ENCODE measurements around the gene OSMR. TPM values are rescaled to one million over a fixed set of nuclear protein-coding genes. Genes with fewer than 3 reads are reported as not detected.

The OSMR gene
- total RNA-seq, 1 experiment from 2014 or later = 1.6 TPM

- Histone ChIP-seq H3K79me1 (ENCODE audit: insufficient read depth, low read depth, low read length, poor library complexity, severe bottlenecking) (no peaks in the 10 kb centered on the region), H3K56ac (ENCODE audit: insufficient read length, low read depth, low read length) (no peak overlapping the region), H2BK5ac (ENCODE audit: insufficient read length, low read length) (no peak overlapping the region), H3K18ac (ENCODE audit: insufficient read length, low read depth, low read length) (no peak overlapping the region), H2AFZ (ENCODE audit: low read length) (no peak overlapping the region), H3K4me1 (ENCODE audit: insufficient read depth, low read length) (no peaks in the 10 kb centered on the region), H3K79me2 (ENCODE audit: insufficient read depth, low read length) (no peaks in the 10 kb centered on the region), H3T11ph (ENCODE audit: low read length) (no peak overlapping the region), H3K9ac (ENCODE audit: extremely low read depth, insufficient read length, low read length) (no peak overlapping the region), H3K27ac (ENCODE audit: insufficient read length, low read depth, low read length) (no peak overlapping the region), H4K5ac (ENCODE audit: insufficient read length, low read depth, low read length) (no peak overlapping the region), H2BK12ac (ENCODE audit: insufficient read length, low read depth, low read length) (no peak overlapping the region), H3K27me3 (ENCODE audit: insufficient read depth, low read length) (no peaks in the 10 kb centered on the region), H4K20me1 (ENCODE audit: control insufficient read depth, insufficient read depth, insufficient read length) (no peaks in the 10 kb centered on the region), H2BK20ac (ENCODE audit: low read depth, low read length, poor library complexity, severe bottlenecking) (no peak overlapping the region), H3K14ac (ENCODE audit: insufficient read depth, low read length) (no peak overlapping the region), H3K23me2 (ENCODE audit: insufficient read length, low read depth, low read length, poor library complexity, severe bottlenecking) (no peaks in the 10 kb centered on the region), H3K4me2 (ENCODE audit: insufficient read depth, insufficient read length, low read length) (no peak overlapping the region), H3K4ac (ENCODE audit: low read depth, low read length) (no peak overlapping the region), H2BK120ac (ENCODE audit: low read depth, low read length, poor library complexity, severe bottlenecking) (no peak overlapping the region), H4K8ac (replicated peaks; ENCODE audit: insufficient read length, low read depth, low read length) (no peak overlapping the region), H4K91ac (ENCODE audit: insufficient read length, low read depth, low read length) (no peak overlapping the region), H2BK15ac (ENCODE audit: low read depth, low read length) (no peak overlapping the region), H3K23ac (ENCODE audit: insufficient read length, low read depth, low read length) (no peak overlapping the region), H2AK5ac (ENCODE audit: insufficient read length, low read length) (no peak overlapping the region), H3K9me3 (ENCODE audit: control insufficient read depth, low read depth, low read length) (no peaks in the 10 kb centered on the region)
- H3K36me3 Mint-ChIP-seq (ENCODE audit: insufficient read depth in 1 of 3, low read depth in 3 of 3) = peaks cover 0 to 7% (median 1%) of the 10 kb centered on the region in 3 experiments; a peak in 3 of 7 replicates
- TF ChIP-seq, protein P1, sequence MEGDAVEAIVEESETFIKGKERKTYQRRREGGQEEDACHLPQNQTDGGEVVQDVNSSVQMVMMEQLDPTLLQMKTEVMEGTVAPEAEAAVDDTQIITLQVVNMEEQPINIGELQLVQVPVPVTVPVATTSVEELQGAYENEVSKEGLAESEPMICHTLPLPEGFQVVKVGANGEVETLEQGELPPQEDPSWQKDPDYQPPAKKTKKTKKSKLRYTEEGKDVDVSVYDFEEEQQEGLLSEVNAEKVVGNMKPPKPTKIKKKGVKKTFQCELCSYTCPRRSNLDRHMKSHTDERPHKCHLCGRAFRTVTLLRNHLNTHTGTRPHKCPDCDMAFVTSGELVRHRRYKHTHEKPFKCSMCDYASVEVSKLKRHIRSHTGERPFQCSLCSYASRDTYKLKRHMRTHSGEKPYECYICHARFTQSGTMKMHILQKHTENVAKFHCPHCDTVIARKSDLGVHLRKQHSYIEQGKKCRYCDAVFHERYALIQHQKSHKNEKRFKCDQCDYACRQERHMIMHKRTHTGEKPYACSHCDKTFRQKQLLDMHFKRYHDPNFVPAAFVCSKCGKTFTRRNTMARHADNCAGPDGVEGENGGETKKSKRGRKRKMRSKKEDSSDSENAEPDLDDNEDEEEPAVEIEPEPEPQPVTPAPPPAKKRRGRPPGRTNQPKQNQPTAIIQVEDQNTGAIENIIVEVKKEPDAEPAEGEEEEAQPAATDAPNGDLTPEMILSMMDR (conservative IDR thresholded peaks at IDR 0.05) = no peak
- H3K27me3 Mint-ChIP-seq (ENCODE audit: low read depth) = peaks cover 15% of the 10 kb centered on the region
- WGBS (ENCODE audit: extremely low coverage, insufficient read length, low lambda C conversion rate) = no CpG with 5 or more reads among the region's 2 CpGs
- H3K4me1 Mint-ChIP-seq = peaks cover 5 to 8% of the 10 kb centered on the region in 2 experiments
- H3K9me3 Mint-ChIP-seq = peaks cover 8 to 23% of the 10 kb centered on the region in 2 experiments; a peak in 4 of 5 replicates
- no peak overlapping the region for H3K27ac Mint-ChIP-seq
- DNase-seq = no peak
- H3K4me3 Mint-ChIP-seq = no peak overlapping the region
Observed at GRCh38 chr5:38913714-38914113, 67.9 kb downstream of the OSMR start.

Measured in H9 (cell line).